Hematopoietic multipotent progenitor cell treated with erythropoietin and hydrocortisone succinate and interleukin-3 and kit ligand, for 8 days (in vitro differentiated cells): ENCODE measurements around the gene ASB18.
"Not testable (repeated sequence)": the region's sequence is repeated elsewhere in the genome, so short reads cannot be mapped to it uniquely, and the experiment has no call there.

Experiments
- DNase-seq: peaks from one replicate; pipeline ENCODE4 v3.0.0-alpha.2; 2015

The ASB18 gene

GRCh38 chr2:236284208-236284607 lies 20.0 kb upstream of the ASB18 start:
- no peak for DNase-seq

GRCh38 chr2:236282406-236282805 lies 18.2 kb upstream of the ASB18 start:
- no peak for DNase-seq

- no peak for DNase-seq
These were observed 17.2 kb upstream of the ASB18 start for GRCh38 chr2:236281423-236281822.

- no peak for DNase-seq
These were observed 8.9 kb upstream of the ASB18 start for GRCh38 chr2:236273126-236273525.

- no peak for DNase-seq
These were observed 7.6 kb upstream of the ASB18 start for GRCh38 chr2:236271851-236272250.

- DNase-seq, result not testable (repeated sequence)
These were observed 5.7 kb upstream of the ASB18 start for GRCh38 chr2:236269876-236270275.

GRCh38 chr2:236265675-236266074 lies 1.5 kb upstream of the ASB18 start:
- no peak for DNase-seq

- DNase-seq, result no peak
These were observed 2.0 kb downstream of the ASB18 start for GRCh38 chr2:236262238-236262637.

GRCh38 chr2:236261452-236261851 lies 2.8 kb downstream of the ASB18 start:
- no peak for DNase-seq

GRCh38 chr2:236259371-236259770 lies 4.8 kb downstream of the ASB18 start:
- DNase-seq, result no peak

GRCh38 chr2:236257575-236257974 lies 6.6 kb downstream of the ASB18 start:
- DNase-seq, result no peak

GRCh38 chr2:236257136-236257535 lies 7.1 kb downstream of the ASB18 start:
- no peak for DNase-seq

GRCh38 chr2:236256366-236256985 lies 7.7 kb downstream of the ASB18 start:
- no peak for DNase-seq

- DNase-seq, result no peak
These were observed 9.5 kb downstream of the ASB18 start for GRCh38 chr2:236254674-236255073.

GRCh38 chr2:236254001-236254400 lies 10.2 kb downstream of the ASB18 start:
- DNase-seq, result no peak

- no peak for DNase-seq
These were observed 11.6 kb downstream of the ASB18 start for GRCh38 chr2:236252602-236253001.

GRCh38 chr2:236250909-236251579 lies 13.2 kb downstream of the ASB18 start:
- no peak for DNase-seq

- no peak for DNase-seq
These were observed 13.9 kb downstream of the ASB18 start for GRCh38 chr2:236250286-236250685.

- no peak for DNase-seq
These were observed 15.1 kb downstream of the ASB18 start for GRCh38 chr2:236249066-236249465.

- no peak for DNase-seq
These were observed 17.4 kb downstream of the ASB18 start for GRCh38 chr2:236246711-236247246.

GRCh38 chr2:236244256-236244655 lies 19.9 kb downstream of the ASB18 start:
- DNase-seq, result no peak

GRCh38 chr2:236242057-236242495 lies 22.1 kb downstream of the ASB18 start:
- DNase-seq, result no peak

- no peak for DNase-seq
These were observed 22.8 kb downstream of the ASB18 start for GRCh38 chr2:236241181-236242056.
